G401 (cell line): Measurements from ENCODE around the gene RASL11B. TPM values are rescaled to one million over a fixed set of nuclear protein-coding genes. Genes with fewer than 3 reads are reported as not detected.

ENCODE experiments used
- DNase-seq: peaks from one replicate; pipeline ENCODE4 v3.0.0-alpha.2; 2015; ENCODE audit warnings: low spot score
- in situ Hi-C: cut with HindIII; loops from 2 replicates; pipeline ENCODE4 v1.10.0; 2016; ENCODE audit warnings: low sequenced_read_pairs, mixed read lengths
- total RNA-seq: library from RNA; depleted of rRNA; stranded (reverse); fragments of >200 nt; shearing (Covaris generic); gene quantifications from 2 replicates; pipeline ENCODE4 v1.2.3, GENCODE V29; 2014

Gene RASL11B
- total RNA-seq, 1 experiment from 2014 or later, result not detected

DNA sequence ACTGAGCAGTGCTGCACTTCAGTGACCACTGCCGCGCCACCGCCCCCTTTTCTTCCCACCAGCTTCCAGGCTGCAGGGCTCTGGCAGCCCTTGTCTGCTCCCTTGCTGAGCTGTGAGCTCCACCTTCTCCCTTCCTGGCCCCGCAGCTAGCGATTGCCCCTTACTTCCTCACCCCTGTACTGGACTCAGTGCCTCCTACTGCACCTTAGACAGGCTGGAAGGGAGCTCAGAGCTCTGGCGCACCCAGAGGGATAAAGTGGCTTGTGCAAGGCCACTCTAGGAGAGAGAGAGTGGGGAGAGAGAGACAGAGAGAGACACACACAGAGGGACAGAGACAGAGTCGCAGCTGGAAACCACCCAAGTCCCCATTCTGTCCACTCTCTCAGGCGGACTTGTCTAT lies 6.0 kb downstream of the RASL11B start:
- DNase-seq, result peak; percentile 89
- in situ Hi-C loops, result no loop called here

DNA sequence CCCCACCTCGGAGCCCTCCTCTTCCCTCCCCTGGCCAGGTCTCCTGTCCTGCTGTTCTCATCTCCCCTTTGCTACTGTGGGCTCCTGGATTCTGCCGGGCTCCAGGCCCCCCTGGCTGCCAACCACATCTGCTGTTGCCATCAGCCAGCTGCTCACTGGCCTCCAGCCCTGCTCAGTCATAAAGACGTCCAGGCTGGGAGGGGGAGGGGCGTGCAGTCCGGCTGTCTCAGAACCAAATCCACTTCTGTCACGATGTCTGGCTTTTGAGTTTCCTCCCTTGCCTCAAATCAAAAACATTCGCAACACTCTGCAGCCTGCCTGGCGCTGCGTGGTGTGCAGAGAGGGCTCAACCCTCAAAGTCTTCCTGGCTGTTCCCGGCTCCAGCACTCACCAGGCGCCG lies 7.1 kb downstream of the RASL11B start:
- peak; percentile 32 for DNase-seq
- in situ Hi-C loops, result no loop called here

DNA sequence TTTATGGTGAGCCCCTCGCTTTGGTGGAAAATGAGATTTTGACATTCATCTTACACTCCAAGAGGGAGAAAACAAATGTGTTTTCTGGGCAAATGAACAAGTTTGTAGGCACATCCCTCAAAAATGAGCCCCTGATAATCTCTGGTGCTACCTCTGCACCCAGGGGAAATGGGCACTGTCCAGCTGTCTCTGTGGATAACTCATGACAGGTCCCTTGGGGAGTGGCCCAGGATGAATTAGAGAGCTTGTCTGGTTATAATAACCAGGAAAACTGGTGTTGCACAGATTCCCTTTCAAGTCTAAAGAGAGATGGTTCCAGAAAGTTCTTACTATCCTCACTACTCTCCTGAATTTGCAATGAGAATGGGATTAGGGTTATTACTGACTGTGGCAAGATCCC lies 7.5 kb downstream of the RASL11B start:
- peak; percentile 5 for DNase-seq
- in situ Hi-C loops, result no loop called here

DNA sequence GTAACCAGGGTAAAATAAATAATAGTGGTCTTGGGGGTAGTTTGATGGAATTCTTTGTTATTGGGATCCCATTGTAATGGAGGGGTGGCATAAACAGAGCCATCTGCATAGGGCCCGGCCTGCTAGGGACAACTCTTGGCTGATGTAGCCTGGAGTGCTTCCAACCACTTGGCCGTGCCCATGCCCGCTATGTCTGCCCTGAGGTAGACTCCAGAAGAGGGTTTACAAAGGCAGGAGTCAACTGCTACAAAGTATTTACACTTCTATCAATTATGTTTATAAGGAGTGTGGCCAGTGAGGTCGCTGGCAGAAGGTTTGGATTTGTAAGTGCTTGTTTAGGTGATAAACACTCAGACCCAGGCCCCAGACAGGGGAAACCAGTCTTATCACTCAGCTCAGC lies 8.1 kb downstream of the RASL11B start:
- in situ Hi-C loops, result no loop called here
- DNase-seq, result peak; percentile 86

DNA sequence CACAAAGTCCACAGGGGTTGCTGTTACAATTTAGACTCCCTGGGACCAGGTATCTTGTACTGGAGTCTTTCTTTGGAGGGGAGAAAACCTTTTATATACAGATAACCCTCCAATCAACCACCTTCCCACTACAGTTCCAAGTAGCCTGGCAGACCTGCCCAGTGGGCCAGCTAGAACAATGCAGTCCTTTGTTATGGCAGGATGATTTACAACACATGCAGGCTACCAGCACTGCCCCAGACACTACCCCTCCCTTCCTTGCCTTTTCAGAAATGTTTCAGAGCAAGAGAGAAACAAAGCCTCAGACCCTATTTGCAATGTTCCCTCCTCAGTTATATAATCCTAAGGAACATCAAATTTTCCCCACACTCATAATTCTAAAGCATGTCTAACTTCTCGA lies 11.1 kb downstream of the RASL11B start:
- DNase-seq, result no peak
- in situ Hi-C loops, result no loop called here

DNA sequence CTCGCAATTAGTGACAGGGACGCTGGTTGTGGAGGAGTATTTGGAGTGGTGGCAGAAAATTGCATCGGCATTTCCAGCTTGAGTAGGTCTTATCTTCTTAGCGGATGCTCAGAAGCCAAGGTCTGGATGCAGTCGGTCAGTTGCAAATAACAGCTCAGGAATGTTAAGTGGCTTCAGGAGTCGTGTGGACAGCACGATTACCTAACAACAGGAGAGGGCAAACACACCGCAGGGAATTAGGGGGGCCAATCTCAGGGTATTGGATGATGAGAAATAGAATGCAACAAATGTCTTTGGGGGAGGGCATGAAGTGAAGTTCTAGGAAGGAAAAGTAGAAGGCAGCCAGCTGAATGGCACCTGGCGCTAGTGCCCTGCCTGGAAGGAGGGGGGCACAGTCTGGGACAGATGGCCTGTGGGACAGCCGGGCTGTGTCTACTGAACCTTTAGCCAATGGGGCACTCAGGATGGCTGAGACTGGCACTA lies 11.8 kb downstream of the RASL11B start:
- in situ Hi-C loops, result no loop called here
- DNase-seq, result peak; percentile 88

DNA sequence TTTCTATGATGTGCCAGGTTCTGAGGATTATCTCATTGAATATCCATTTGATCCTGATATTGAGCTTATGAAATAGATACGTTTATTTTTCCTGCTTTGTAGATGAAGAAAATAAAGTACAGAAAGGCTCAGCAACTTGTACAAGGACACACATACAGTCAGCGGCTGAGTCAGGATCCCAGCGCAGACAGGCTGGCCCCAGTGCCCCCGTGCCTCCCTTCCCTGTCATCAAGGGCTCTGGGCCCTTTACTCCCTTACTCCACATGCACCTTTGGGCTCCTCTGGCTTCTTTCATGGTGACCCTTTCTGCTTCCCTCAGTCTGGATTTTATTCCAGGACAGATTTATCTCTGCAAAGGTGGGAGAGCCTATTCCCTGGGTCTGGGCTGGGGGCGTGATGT lies 12.8 kb downstream of the RASL11B start:
- no peak for DNase-seq

DNA sequence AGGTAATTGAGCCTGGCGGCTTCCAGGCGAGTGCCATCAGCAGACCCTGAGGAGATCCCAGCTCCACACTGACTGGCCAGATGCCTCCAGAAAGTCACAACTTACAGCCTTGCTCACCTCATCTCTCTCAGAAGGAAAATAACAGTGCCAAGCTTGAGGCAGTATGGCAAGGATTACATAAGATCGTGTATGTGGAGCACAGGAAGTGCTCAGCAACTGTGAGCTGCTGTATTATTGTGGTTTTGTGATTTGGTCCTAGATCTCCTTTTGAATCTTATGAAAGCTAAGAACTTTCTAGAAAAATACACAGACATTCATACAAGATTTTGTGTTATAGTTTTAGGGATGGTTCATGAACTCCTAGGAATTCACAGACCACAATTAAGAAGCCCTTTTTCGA lies 14.0 kb downstream of the RASL11B start:
- DNase-seq, result no peak
- in situ Hi-C loops, result no loop called here

More for the DNA sequence above, 12.8 kb downstream of the RASL11B start:
- in situ Hi-C loops, result no loop called here

DNA sequence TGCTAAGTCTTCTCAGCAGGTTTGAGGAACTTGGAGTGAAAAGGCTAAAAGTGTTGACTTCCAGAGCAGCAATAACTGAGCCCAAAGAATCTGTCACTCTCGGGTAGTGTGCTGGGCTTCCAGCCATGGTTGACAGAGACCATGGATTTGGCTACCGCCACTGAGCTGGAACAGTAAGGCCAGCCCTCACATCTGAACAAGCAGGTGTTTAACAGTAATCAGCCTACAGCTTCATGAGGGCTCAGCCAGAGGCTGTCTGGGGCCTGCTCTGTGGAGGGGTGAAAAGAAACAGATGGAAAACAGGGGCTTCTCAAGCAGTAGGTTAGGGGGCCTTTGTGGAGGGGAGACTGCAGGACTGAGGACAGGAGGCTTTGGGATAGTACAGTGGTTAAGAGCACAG lies 14.9 kb downstream of the RASL11B start:
- DNase-seq, result no peak
- in situ Hi-C loops, result no loop called here

DNA sequence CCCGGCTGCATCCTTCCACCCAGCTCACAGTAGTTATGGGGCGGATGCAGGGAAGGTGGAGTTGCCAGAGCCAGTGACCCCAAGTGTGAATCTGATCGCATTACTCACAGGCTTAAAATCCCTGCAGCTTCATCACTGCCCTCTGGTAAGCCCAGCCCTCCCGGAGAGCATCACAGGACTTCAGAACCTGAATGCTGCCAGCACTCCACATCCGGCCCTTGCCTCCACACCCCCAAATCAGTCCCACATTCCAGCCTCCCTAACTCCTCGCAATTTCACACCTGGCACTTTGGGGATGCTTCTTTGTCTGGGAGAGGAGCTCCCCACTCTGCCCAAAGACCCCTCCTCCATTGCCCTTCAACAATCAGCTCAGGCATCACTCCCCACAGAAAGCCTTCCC lies 15.6 kb downstream of the RASL11B start:
- no peak for DNase-seq
- in situ Hi-C loops, result no loop called here

DNA sequence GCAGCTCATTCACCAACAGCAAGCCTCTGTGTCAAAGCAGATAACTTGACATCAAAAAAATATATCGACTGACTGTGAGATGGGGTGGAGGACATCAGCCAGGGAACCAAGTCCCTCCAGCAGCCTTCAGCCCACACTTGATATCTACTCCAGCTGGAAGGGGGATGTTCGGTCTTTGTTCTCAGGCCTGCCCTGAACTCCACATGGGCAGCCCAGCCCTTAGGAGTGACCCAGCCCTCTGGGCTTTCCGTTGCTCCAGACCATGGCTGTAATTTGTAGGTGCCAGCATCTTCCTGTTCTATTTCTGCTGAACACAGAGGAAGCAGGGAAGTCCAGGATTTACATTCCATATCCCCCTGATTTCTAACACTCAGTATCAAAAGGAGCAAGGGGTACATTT lies 17.4 kb downstream of the RASL11B start:
- DNase-seq, result no peak
- in situ Hi-C loops, result no loop called here

DNA sequence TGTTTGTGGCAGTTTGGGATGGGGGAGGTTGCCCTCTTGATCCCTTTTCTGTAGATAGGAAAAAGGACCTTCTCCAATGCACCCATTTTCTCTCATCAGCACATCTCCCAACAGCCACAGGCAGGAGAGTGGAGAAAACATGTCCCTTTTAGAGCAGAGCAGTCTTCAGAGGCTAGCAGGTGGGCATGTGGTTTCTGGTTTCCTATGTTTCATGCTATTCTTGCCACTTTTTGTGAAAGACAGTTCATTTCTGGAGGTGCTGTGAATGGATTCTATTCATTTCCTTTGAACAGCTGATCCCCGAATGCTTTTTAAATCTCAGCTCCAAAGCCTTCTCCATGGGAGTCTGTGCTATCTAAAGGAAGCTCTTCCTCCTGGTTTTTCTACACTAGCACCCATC lies 18.9 kb downstream of the RASL11B start:
- no peak for DNase-seq
- in situ Hi-C loops, result no loop called here

DNA sequence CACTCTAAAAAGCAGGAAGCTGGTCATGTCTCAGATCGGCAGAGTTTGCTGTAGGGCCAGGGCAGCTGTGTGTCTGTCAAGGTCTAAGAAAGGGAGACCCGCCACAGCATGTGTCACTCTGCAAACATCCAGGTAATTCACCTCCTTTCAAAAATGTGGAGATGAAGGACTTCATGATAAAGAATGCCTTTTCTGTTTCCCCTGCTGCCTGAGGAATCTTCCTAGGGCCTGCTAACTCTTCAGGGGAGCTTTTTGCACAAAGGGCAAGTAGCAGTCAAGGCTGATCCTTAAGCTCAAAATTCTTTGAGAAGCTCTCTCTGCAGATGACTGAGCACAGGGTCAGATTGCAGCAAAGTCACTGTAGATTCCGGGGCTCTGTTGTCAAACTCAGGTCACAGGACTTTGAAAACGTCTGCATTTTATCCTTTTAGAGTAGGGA lies 21.1 kb downstream of the RASL11B start:
- no peak for DNase-seq
- in situ Hi-C loops, result no loop called here

DNA sequence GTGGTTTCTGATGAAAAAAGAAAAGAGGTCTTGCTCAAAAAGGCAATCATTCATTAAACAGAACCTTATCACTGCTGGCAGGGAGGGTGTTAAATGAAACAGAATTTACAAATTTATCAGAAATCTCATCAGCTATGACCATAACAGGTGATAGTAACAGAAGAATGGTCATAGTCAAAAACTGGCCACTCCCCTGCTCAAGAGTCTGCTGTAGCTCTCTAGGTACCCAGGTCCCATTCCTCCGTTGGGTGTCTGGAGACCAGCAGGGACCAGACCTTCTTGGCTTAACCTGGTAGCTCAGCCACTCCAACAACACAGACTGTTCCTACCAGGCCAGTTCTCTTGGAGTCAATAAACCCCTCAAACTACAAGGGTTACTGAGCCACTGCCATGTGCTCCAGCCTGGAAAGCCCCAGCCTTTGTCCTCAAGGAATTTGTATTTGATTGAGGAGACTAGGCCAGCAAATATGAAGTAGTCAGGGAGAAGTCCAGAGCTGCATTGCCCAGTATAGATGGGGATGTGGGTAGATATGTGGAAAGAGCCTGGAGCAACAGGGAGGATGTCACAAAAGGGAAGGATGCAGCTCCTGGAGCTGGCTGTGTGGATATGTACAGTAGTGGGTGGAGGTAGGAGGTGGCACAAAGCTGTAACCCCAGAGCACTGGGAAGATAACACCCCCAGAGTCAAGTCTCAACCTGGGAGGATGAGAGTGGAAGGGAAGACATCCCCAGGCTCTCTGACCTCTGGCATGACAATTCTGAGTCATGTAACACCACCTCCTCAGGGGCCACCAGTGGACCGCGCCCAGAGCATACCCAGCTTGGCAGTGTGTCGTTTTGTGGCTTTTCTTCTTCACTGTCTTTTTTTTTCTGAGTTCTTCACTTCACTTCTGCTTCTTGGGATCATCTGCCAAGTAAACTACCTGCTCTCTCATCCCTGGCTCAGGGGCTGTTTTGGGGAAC lies 21.9 kb downstream of the RASL11B start:
- in situ Hi-C loops, result no loop called here
- no peak for DNase-seq

DNA sequence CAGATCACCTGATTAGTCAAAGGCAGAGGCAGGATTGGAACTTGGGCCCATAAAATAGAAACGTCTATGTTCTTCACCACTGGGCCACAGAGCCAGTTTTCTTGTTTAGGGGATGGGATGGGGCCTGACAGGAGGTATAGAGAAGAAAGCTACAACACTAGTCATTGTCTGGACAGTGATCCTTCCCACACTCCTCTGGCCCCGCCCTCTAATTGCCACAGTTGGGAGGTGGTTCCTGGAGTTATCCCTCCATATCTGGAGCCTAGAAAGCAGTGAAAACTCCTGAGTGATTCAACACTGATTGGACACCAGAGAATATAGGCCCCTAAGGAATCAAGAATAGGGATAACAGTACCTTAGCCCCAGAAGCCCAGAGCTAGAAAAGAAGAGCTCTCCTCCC lies 22.9 kb downstream of the RASL11B start:
- in situ Hi-C loops, result no loop called here
- DNase-seq, result no peak

DNA sequence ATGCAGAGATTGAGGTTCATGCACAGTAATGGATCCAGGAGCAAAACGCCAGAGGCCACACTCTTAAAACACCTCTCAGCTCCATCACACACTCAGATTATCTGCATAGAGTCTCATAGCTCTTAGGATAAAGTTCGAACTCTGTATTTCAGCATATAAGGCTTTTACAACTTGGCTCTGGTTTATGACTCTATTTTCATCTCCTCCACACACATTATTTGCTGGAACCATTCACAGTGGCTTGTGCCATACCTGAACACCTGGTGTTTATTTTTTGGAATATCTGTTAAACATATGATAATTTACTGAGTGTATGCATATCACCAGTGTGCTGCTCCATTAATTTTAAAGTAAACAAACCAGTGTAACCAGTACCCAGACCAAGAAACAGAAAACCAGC lies 27.2 kb downstream of the RASL11B start:
- DNase-seq, result no peak
- in situ Hi-C loops, result no loop called here

DNA sequence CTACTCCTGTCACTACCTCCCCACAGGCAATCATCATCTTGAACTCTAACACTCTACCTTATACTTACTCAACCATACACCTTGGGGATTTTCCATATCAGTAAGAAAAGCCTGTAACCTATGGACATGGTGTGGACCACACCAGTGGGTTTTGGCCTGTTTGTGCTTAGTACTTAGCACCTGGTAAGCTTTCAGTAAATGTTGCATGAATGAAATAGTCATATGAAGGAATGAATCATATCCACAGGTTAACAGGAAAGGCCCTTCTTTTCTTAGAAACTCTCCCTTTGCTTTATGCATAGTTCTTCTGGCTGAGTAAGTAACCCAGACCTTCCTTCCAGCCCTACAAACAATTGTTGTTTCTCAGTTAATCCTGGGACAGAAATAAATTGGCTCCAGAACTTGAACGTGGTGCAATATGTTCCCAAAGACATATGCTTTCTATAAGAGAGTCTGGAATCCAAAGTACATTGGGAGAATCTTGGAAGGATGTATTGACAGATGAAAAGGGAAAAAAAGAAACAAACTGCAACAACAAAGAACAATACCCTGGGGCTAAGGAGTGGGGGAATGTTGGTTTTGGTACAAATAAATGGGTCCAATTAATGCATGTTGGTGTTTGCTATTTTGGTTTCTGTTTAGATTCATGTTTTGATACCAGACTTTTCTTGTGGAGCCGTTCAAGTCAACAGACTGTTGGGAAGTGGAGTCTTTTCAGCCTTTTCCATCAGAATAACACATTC lies 27.8 kb downstream of the RASL11B start:
- in situ Hi-C loops, result no loop called here
- no peak for DNase-seq

DNA sequence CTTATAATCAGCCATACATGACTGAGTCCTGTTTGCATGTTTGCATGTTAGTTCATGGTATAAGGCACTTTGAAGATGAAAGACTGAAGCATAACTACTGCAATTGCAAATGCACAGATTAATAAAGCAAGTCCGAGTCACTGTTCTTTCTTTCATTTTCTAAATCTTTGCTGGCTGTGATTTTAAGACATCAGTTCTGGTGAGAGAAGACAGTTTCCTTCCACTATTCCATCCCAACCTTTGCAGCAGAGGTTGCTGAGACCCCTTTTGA lies 28.3 kb downstream of the RASL11B start:
- DNase-seq, result no peak
- in situ Hi-C loops, result no loop called here

DNA sequence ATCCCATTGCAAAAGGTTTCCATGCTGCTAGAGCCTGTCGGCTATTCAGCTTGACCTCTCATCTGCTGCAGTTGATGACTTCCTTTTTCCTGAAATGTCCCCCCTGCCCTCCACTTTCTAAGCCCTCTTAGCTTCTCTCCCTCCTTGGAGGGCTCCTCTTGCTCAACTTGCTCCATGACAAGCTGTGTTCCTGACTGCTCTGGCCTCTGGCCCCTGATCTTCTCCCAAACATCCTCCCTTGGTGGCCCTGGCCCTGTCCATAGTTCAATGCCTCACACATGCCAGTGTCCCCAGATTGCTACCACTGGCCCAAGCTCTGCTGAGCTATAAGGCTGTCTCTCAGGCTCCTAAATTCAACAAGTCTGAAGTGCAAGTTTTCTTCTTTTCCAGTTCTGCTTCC lies 29.6 kb downstream of the RASL11B start:
- no peak for DNase-seq
- in situ Hi-C loops, result no loop called here

DNA sequence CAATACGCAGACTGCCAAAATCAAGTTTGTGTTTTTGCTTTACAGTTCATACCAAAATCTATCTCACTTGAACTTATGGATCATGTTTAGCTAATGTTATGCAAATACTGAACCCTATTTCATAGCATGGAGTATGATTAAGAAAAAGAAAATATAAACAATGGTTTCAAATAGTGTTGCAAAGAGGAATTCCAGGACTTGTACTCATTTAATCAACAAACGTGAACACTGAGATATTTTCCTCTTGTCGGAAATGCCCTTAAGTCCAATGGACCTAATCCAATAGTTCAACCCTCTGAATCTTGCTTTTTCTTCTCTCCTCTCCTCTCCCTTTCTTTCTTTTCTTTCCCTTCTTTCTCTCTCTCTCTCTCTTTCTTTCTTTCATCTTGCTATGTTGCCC lies 30.8 kb downstream of the RASL11B start:
- no peak for DNase-seq
- in situ Hi-C loops, result no loop called here

DNA sequence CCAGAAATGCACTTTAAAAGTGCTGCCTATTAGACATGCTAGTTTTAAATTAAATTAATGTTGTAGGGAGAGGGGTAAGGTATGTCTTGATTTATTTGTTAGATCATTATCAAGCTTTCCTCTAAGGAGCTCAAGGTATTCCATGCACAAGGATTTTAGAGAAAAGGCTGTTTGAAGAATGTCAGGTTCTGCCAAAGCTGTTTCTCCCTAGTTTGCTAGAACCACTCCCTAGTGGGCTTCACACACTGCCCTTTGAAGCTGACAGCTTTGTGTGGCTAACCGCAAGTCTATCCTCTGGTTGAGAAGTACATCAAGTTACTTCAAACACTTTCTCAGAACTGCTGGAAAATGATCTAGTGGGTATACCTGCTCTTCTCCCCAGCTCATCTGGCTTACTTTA lies 32.3 kb downstream of the RASL11B start:
- in situ Hi-C loops, result no loop called here
- no peak for DNase-seq
